Epithelial cell of proximal tubule (primary cell): ENCODE data around the gene LY6G5B. TPM values are rescaled to one million over a fixed set of nuclear protein-coding genes. Genes with fewer than 3 reads are reported as not detected.

ENCODE experiments used
- DNase-seq: peaks from one replicate; pipeline ENCODE4 v3.0.0-alpha.2; 2011; ENCODE audit warnings: low read depth
- H3K4me3 ChIP-seq: 2 replicates; pipeline ENCODE4 v1.5.1; 2011; ENCODE audit warnings: low read depth, mild to moderate bottlenecking, low read length
- total RNA-seq: library from RNA; depleted of rRNA; stranded (reverse); fragments of >200 nt; gene quantifications from 2 replicates; pipeline ENCODE4 v1.2.3, GENCODE V29; 2015
- TF ChIP-seq, protein P1 (sequence below): conservative IDR thresholded peaks from 2 replicates; pipeline ENCODE4 v1.5.1; 2012; ENCODE audit warnings: low read depth, mild to moderate bottlenecking, low read length

Gene LY6G5B
- total RNA-seq, 1 donor from 2014 or later: 4.0 TPM

DNA sequence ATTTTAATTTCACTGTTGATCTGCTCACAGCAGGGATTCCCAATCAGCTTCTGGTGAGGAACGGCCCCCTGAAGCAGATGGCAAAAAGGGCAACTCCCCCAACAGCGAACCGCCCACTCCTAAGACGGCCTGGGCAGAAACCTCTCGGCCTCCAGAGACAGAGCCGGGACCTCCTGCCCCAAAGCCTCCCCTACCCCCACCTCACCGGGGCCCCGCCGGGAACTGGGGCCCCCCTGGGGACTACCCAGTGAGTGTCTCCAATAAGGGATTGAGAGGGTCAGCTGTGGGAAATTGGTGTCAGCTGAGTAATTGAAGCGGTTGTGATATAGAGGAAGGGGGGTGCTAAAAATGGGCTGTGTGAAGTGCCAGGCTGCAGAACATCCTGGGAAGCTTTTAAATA lies 42.8 kb upstream of the LY6G5B start:
- H3K4me3 ChIP-seq: no peak overlapping the region
- DNase-seq: no peak
- TF ChIP-seq, protein P1, sequence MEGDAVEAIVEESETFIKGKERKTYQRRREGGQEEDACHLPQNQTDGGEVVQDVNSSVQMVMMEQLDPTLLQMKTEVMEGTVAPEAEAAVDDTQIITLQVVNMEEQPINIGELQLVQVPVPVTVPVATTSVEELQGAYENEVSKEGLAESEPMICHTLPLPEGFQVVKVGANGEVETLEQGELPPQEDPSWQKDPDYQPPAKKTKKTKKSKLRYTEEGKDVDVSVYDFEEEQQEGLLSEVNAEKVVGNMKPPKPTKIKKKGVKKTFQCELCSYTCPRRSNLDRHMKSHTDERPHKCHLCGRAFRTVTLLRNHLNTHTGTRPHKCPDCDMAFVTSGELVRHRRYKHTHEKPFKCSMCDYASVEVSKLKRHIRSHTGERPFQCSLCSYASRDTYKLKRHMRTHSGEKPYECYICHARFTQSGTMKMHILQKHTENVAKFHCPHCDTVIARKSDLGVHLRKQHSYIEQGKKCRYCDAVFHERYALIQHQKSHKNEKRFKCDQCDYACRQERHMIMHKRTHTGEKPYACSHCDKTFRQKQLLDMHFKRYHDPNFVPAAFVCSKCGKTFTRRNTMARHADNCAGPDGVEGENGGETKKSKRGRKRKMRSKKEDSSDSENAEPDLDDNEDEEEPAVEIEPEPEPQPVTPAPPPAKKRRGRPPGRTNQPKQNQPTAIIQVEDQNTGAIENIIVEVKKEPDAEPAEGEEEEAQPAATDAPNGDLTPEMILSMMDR: no peak

DNA sequence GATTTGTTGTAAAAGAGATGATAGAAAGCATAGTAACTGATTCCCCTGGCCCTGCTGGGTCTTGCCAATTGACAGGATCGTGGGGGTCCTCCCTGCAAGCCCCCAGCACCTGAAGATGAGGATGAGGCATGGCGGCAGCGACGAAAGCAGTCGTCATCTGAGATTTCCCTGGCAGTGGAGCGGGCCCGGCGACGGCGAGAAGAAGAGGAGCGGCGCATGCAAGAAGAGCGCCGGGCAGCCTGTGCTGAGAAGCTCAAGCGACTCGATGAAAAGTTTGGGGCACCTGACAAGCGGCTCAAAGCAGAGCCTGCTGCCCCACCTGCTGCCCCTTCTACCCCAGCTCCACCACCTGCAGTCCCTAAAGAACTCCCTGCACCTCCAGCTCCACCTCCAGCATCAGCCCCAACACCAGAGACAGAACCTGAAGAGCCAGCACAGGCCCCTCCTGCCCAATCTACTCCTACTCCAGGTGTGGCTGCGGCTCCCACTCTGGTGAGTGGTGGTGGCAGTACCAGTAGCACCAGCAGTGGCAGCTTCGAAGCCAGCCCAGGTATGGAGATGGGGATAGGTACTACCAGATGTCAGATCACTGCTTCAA lies 42.0 kb upstream of the LY6G5B start:
- H3K4me3 ChIP-seq: no peak overlapping the region
- TF ChIP-seq, protein P1: no peak

DNA sequence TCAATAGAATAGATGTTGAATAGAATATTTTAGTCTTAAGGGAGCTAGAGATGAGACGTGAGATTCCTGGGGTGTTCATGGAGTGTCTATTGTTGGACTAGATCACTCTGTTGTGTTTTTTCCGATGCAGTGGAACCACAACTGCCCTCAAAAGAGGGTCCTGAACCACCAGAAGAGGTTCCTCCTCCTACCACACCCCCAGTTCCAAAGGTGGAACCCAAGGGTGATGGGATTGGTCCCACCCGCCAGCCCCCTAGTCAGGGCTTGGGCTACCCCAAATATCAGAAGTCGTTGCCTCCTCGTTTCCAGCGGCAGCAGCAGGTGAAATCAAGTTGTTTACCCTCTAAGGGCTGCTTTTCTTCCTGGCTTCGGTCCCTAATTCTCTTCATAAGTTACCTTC lies 40.8 kb upstream of the LY6G5B start:
- no peak overlapping the region for H3K4me3 ChIP-seq
- TF ChIP-seq, protein P1: no peak
- no peak for DNase-seq

More for the DNA sequence above, 42.0 kb upstream of the LY6G5B start:
- DNase-seq: no peak

DNA sequence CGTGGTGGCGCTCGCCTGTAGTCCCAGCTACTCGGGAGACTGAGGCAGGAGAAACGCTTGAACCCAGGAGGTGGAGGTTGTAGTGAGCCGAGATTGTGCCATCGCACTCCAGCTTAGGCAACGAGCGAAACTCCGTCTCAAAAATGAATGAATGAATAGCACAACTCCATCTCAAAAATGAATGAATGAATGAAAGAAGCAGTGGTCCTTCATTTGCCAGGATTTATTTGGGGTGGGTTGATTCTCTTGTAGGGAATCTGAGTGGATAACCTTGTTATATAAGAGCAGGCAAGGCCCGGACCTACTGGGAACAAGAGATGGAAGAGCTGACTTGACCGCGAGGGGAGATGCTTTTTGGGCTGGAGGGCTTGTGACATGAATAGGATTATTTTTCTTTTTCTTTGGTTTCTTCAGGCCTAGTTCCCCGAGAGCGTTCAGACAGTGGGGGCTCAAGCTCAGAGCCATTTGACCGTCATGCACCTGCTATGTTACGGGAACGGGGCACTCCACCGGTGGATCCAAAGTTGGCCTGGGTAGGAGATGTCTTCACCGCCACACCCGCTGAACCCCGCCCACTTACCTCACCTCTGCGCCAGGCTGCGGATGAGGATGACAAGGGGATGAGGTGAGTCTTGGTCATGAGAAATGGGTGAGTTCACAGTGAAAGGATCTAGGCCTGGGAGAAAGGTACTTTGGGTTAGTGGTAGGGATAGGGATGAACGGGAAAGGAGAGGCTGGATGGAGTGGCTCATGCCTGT lies 39.4 kb upstream of the LY6G5B start:
- no peak for DNase-seq
- TF ChIP-seq, protein P1: no peak
- H3K4me3 ChIP-seq: no peak overlapping the region

DNA sequence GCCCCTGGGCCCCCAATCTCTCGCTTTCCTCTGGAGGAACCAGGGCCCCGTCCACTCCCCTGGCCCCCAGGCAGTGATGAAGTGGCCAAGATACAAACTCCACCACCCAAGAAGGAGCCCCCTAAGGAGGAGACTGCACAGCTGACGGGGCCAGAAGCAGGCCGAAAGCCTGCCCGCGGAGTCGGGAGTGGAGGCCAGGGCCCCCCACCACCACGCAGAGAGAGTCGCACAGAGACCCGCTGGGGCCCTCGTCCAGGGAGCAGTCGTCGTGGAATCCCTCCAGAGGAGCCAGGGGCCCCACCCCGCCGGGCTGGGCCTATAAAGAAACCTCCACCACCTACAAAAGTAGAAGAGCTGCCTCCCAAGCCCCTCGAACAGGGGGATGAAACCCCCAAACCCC lies 38.6 kb upstream of the LY6G5B start:
- TF ChIP-seq, protein P1: no peak
- no peak for DNase-seq
- H3K4me3 ChIP-seq: no peak overlapping the region

DNA sequence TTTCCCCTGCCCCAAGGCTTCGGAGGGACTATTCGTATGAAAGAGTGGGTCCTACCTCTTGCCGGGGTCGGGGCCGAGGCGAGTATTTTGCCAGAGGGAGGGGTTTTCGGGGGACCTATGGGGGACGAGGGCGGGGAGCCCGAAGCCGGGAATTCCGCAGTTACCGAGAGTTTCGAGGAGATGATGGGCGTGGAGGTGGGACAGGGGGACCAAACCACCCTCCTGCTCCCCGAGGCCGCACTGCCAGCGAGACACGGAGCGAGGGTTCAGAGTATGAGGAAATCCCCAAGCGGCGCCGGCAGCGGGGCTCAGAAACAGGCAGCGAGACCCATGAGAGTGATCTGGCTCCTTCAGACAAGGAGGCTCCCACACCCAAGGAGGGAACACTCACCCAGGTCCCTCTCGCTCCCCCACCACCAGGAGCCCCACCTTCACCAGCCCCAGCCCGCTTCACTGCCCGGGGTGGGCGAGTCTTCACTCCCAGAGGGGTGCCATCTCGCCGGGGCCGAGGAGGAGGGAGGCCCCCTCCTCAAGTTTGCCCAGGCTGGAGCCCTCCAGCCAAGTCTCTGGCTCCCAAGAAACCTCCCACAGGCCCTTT lies 38.0 kb upstream of the LY6G5B start:
- H3K4me3 ChIP-seq: no peak overlapping the region
- DNase-seq: no peak
- TF ChIP-seq, protein P1: no peak
